AG04449 (cell line): ENCODE measurements around the gene ITGB7.
A peak's percentile ranks its signal among the peaks of the same experiment; 100 is the strongest.

Experiments
- CTCF ChIA-PET: fragments of 350-600 bp; formaldehyde crosslinking; extraction: SDS; loops from one replicate; lab custom pipeline; 2021; ENCODE audit warnings: antibody characterized with exemption; lab: Yijun Ruan, JAX
- POLR2A ChIA-PET: fragments of 400-600, 350-600 bp; formaldehyde crosslinking; extraction: SDS; loops from one replicate; lab custom pipeline; 2020; ENCODE audit warnings: antibody characterized with exemption, inconsistent platforms; lab: Yijun Ruan, JAX
- DNase-seq: peaks from one replicate; pipeline ENCODE4 v3.0.0-alpha.2; 2010; ENCODE audit warnings: low read depth, low spot score
- H3K4me3 ChIP-seq: 2 replicates; pipeline ENCODE4 v1.5.1; 2011; ENCODE audit warnings: low read depth, mild to moderate bottlenecking, control low read depth, low read length
- TF ChIP-seq, protein P1 (sequence below): IDR thresholded peaks from one replicate; pipeline ENCODE4 v1.5.1; 2011; ENCODE audit warnings: mild to moderate bottlenecking, moderate library complexity, low read length, control low read depth, inconsistent platforms; ENCODE audit not compliant: insufficient read depth; ENCODE audit errors: missing control alignments

Gene ITGB7

DNA sequence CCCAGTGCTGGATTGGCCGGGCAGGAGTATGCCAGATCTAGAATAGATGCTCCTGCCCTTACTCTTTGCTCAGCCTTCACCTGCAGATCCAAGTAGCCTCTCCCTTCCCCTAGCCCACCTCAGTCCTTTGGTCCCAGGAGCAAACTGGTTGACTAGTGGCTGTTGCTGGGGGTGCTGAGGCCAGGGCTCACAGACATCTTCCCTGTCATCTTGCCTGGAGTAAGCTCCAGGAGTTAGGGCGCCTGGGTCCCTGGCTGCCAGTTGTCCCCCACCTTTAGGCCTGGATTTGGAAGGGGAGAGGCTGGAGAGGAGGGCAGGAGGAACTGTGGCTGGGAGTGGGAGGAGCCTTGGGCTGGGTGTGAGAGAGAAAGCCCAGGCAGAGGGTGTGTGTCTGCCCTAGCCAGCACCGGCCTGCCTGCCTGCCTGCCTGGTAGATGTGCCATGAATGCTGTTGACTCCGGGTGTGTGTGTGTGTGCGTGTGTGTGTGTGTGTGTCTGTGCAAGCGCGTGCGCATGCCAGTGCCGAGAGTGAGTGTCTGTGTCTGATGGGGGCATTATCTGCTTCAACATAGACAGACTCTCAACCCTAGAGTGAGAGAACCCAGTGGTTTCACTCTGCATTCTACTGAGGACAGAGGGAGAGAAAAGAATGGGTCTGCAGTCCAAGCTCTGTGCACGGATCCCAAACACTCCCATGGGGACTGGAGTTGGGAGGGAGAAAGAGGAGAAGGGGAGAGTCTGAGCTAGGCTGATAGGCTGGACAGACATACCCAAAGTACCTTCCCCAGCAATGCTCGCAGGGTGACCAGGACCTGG, 25.8 kb upstream of the ITGB7 start:
- CTCF ChIA-PET = interaction anchor here (1.0 to 5.4 kb wide), 4 partner anchors 9 to 92 kb away, joined by 3 to 26 read pairs (median 3); no protein-coding TSS in a partner anchor
- TF ChIP-seq, protein P1, sequence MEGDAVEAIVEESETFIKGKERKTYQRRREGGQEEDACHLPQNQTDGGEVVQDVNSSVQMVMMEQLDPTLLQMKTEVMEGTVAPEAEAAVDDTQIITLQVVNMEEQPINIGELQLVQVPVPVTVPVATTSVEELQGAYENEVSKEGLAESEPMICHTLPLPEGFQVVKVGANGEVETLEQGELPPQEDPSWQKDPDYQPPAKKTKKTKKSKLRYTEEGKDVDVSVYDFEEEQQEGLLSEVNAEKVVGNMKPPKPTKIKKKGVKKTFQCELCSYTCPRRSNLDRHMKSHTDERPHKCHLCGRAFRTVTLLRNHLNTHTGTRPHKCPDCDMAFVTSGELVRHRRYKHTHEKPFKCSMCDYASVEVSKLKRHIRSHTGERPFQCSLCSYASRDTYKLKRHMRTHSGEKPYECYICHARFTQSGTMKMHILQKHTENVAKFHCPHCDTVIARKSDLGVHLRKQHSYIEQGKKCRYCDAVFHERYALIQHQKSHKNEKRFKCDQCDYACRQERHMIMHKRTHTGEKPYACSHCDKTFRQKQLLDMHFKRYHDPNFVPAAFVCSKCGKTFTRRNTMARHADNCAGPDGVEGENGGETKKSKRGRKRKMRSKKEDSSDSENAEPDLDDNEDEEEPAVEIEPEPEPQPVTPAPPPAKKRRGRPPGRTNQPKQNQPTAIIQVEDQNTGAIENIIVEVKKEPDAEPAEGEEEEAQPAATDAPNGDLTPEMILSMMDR = no peak
- POLR2A ChIA-PET = no interaction called here
- H3K4me3 ChIP-seq = peak overlapping the region; percentile 77
- no peak for DNase-seq

DNA sequence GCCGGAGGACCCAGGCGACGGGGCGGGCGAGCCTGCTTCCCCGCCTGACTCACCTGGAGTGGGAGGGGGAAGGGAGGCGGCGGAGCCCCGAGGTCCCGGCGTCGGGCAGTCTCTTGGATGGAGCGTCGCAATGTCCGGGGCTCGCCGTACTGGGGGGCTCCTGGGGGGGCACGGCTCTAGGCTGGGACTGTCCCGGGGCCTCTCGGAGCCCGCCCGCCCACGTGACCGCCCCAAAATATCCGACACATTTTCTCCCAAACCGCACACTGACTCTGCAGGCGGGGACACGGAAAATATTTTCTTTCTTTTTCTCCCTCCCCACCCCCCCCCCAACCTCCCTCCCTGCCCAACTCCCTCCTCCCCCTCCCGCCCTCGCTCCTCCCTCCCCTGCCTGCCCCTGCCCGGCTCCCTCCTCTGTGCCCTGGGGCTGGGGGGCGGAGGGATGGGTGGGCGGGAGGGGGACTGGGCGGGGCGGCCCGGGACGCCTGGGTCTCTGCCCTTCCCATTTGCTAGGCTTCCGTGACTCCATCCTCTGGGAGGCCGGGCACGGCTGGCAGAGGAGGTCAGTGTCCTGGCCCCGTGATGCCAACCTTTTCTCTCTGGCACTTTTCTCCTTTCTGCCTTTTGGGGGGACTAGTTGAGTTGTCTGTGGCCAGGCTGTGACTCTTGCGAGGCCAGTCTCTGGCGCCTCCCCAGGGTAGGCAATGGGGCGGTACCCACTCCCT, 25.0 kb upstream of the ITGB7 start, which contains the start of gene RARG:
Gene RARG (minus strand): TSS at position 289 of the 725 bp plus-strand sequence. CDS start 4,664 bp downstream, outside the sequence.
- POLR2A ChIA-PET = no interaction called here
- H3K4me3 ChIP-seq = peak within 1 kb of the TSS; percentile 77
- CTCF ChIA-PET = interaction anchor here (1.2 to 1.5 kb wide), 2 partner anchors 12 to 21 kb away, joined by 4 to 5 read pairs; no protein-coding TSS in a partner anchor
- TF ChIP-seq, protein P1 = no peak
- no peak for DNase-seq

DNA sequence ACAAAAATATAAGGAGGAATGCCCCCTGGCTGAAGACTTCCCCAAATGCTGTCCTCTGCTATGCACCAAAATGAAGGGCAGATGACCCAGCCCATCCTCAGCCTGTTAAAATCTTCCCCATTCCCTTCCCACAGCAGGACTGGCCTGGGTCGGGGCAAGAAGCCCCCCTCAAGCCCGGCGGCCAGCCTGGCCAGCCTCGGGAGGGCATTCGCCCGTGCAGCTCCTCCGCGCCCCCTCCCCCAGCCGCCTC, 24.5 kb upstream of the ITGB7 start:
- DNase-seq = no peak
- peak overlapping the region; percentile 77 for H3K4me3 ChIP-seq
- CTCF ChIA-PET = interaction anchor here (1.1 to 1.5 kb wide), 3 partner anchors 11 to 72 kb away, joined by 3 to 5 read pairs (median 4); no protein-coding TSS in a partner anchor
- POLR2A ChIA-PET = no interaction called here
- TF ChIP-seq, protein P1 = no peak

DNA sequence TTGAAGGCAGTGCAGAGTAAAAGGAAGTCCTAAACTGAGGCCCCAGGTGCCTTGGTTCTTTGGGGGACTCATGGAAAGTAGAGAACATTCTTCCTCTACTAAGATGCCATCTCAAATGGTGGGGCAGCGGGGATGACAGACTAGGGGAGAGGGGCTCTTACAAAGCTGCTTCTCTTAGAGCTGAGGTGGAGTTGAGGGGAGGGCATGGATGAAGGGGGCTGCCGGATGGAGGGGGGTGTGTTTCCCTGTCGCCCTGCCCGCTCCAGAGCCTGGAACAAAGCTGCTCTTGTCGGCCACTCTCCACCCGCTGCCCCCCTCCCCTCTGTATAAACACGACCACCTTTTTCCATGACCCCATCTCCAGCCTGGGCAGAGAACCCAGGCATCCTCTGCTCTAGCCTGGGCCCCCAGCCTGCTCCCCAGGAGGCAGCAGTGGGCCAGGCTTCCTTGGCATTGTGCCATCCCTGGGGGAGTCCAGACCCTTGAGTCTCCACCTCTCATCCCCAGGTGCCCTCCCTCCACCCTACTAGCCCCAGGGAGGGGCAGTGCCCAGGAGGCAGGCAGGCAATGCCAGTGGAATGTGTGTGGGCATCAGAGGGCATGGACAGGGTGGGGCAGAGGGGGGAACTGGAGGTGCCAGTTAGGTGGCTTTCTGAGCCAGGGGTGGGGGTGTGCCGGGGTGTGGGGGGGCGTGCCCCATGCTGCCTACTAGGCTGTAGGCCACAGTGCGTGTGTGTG, 23.2 kb upstream of the ITGB7 start:
- POLR2A ChIA-PET = no interaction called here
- CTCF ChIA-PET = interaction anchor here (0.7 to 1.5 kb wide), 5 partner anchors 10 to 70 kb away, joined by 3 to 7 read pairs (median 4); no protein-coding TSS in a partner anchor
- TF ChIP-seq, protein P1 = no peak
- no peak for DNase-seq
- peak overlapping the region; percentile 6; the same call in 1 of the 2 replicates for H3K4me3 ChIP-seq

DNA sequence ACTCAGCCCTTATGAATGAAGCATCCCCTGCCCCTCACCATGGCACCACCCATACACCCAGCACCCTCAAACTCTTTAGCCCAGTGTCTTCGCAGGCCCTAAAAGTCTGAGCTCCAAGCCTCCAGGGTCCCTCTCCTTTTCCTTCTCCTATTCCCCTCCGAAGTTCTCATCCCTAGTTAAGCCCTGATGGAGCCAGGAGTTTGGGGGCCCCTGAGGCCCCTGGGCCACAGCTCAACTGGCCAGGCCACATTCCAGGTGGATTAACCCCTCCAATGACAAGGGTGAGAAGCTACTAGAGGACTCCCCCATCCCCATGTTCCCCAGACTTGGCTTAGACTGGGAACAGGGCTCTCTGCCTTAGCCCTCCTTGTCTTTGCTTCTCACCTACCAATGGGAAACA, 22.4 kb upstream of the ITGB7 start:
- TF ChIP-seq, protein P1 = no peak
- DNase-seq = no peak
- H3K4me3 ChIP-seq = no peak overlapping the region
- ChIA-PET POLR2A (interaction anchor here (0.6 kb wide), 1 partner anchor 9 kb away, joined by 3 read pairs; no protein-coding TSS in a partner anchor), CTCF (interaction anchor here (0.6 to 2.3 kb wide), 4 partner anchors 8 to 130 kb away, joined by 3 to 7 read pairs (median 4); no protein-coding TSS in a partner anchor)
